H1 (cell line): Measurements from ENCODE around the gene TRPT1. TPM values are rescaled to one million over a fixed set of nuclear protein-coding genes. Genes with fewer than 3 reads are reported as not detected.
A peak's percentile ranks its signal among the peaks of the same experiment; 100 is the strongest.

Experiments used
- ATF3 ChIP-seq: IDR thresholded peaks from 2 replicates; pipeline ENCODE4 v1.6.1; 2011; ENCODE audit warnings: low read depth, mild to moderate bottlenecking, low read length; ENCODE audit not compliant: insufficient read depth
- BACH1 ChIP-seq: IDR thresholded peaks from 2 replicates; pipeline ENCODE4 v1.6.1; 2012; ENCODE audit warnings: low read length, improper control_type of control experiment
- CBX5 ChIP-seq: fragments of 300-800, 300-1000 bp; sonication (generic); IDR thresholded peaks from 2 replicates; pipeline ENCODE4 v1.7.1; 2016; ENCODE audit warnings: antibody characterized with exemption, low read length, low read depth
- CTCF ChIP-seq, 3 experiments: IDR thresholded peaks; 1 replicate in 2 of 3; 2 replicates in 1 of 3; pipeline versions ENCODE4 v1.5.1 to v1.6.1; 2011; ENCODE audit warnings: low read length in 3 of 3, mild to moderate bottlenecking in 3 of 3, inconsistent platforms in 2 of 3, low read depth in 1 of 3, moderate library complexity in 1 of 3; ENCODE audit not compliant: insufficient read depth in 1 of 3; ENCODE audit errors: control extremely low read depth in 1 of 3
- EGR1 ChIP-seq: IDR thresholded peaks from 2 replicates; pipeline ENCODE4 v1.6.1; 2011; ENCODE audit warnings: low read depth, low read length, borderline replicate concordance
- EZH2 ChIP-seq: fragments of 200-600 bp; sonication (generic); IDR thresholded peaks from 2 replicates; pipeline ENCODE4 v1.7.1; 2012; ENCODE audit warnings: low read depth, mild to moderate bottlenecking, moderate library complexity, low read length, inconsistent platforms; ENCODE audit not compliant: severe bottlenecking
- GABPA ChIP-seq: IDR thresholded peaks from 2 replicates; pipeline ENCODE4 v1.6.1; 2011; ENCODE audit warnings: mild to moderate bottlenecking, low read length, moderate library complexity, borderline replicate concordance; ENCODE audit not compliant: insufficient read depth
- GTF2F1 ChIP-seq: IDR thresholded peaks from 2 replicates; pipeline ENCODE4 v1.6.1; 2012; ENCODE audit warnings: low read depth, low read length, improper control_type of control experiment, borderline replicate concordance
- HDAC6 ChIP-seq: IDR thresholded peaks from one replicate; pipeline ENCODE4 v1.7.1; 2012; ENCODE audit warnings: low read depth, mild to moderate bottlenecking, inconsistent platforms, low read length, moderate library complexity
- MAFK ChIP-seq: IDR thresholded peaks from 2 replicates; pipeline ENCODE4 v1.6.1; 2012; ENCODE audit warnings: low read depth, mild to moderate bottlenecking, improper control_type of control experiment, low read length
- MAX ChIP-seq: IDR thresholded peaks from 2 replicates; pipeline ENCODE4 v1.6.1; 2012; ENCODE audit warnings: inconsistent platforms
- NRF1 ChIP-seq: IDR thresholded peaks from 2 replicates; pipeline ENCODE4 v1.6.1; 2011; ENCODE audit warnings: mild to moderate bottlenecking, low read depth, low read length, improper control_type of control experiment
- POLR2AphosphoS5 ChIP-seq: IDR thresholded peaks from 2 replicates; pipeline ENCODE4 v1.6.1; 2011; ENCODE audit warnings: low read depth, low read length
- RAD21 ChIP-seq, 2 experiments: IDR thresholded peaks in 1 of 2; conservative IDR thresholded peaks in 1 of 2; 2 replicates each; pipeline ENCODE4 v1.6.1; 2011; ENCODE audit warnings: low read depth in 2 of 2, low read length in 2 of 2, improper control_type of control experiment in 1 of 2, inconsistent platforms in 1 of 2, mild to moderate bottlenecking in 1 of 2, moderate library complexity in 1 of 2
- RBBP5 ChIP-seq: IDR thresholded peaks from 2 replicates; pipeline ENCODE4 v1.7.1; 2012; ENCODE audit warnings: low read depth, mild to moderate bottlenecking, inconsistent platforms, low read length, moderate library complexity, borderline replicate concordance
- SP2 ChIP-seq: IDR thresholded peaks from 2 replicates; pipeline ENCODE4 v1.6.1; 2012; ENCODE audit warnings: mild to moderate bottlenecking, low read length, inconsistent platforms
- SP4 ChIP-seq: IDR thresholded peaks from 2 replicates; pipeline ENCODE4 v1.6.1; 2012; ENCODE audit warnings: low read length, inconsistent platforms
- SRF ChIP-seq: IDR thresholded peaks from 2 replicates; pipeline ENCODE4 v1.6.1; 2011; ENCODE audit warnings: mild to moderate bottlenecking, low read depth, low read length, moderate library complexity
- TAF7 ChIP-seq: optimal IDR thresholded peaks from 2 replicates; pipeline ENCODE3; 2011; ENCODE audit warnings: low read depth, mild to moderate bottlenecking, inconsistent platforms, low read length, moderate library complexity, borderline replicate concordance
- ZNF274 ChIP-seq: IDR thresholded peaks from 2 replicates; pipeline ENCODE4 v1.7.0; 2012; ENCODE audit warnings: low read length, borderline replicate concordance; ENCODE audit errors: extremely low read depth
- polyA plus RNA-seq, 7 experiments: library from polyadenylated mRNA; depleted of rRNA in 3 of 7; stranded (reverse) in 5 of 7; unstranded in 2 of 7; fragments of >200 nt in 5 of 7; fragments of 200-250 nt in 2 of 7; gene quantifications; 1 replicate in 5 of 7; 2 replicates in 1 of 7; 4 replicates in 1 of 7; pipeline versions ENCODE4 v1.2.1 to v1.2.3, GENCODE V29; 2011 to 2013; ENCODE audit warnings: missing spikeins in 2 of 7, mixed read lengths in 2 of 7
- total RNA-seq: library from RNA; stranded (reverse); fragmentation: NEBNext Ultra II Directional; extraction: Animal tissue kit (Norgen Biotek cat#: 25700); gene quantifications from 2 replicates; pipeline ENCODE4 v1.2.1, GENCODE V29; 2021

Gene TRPT1
- total and polyA plus RNA-seq, 2 of the 8 experiments (the other 6 are each of a cell fraction or from before 2014, with no cell fraction given): 34.5 to 74.6 TPM

DNA sequence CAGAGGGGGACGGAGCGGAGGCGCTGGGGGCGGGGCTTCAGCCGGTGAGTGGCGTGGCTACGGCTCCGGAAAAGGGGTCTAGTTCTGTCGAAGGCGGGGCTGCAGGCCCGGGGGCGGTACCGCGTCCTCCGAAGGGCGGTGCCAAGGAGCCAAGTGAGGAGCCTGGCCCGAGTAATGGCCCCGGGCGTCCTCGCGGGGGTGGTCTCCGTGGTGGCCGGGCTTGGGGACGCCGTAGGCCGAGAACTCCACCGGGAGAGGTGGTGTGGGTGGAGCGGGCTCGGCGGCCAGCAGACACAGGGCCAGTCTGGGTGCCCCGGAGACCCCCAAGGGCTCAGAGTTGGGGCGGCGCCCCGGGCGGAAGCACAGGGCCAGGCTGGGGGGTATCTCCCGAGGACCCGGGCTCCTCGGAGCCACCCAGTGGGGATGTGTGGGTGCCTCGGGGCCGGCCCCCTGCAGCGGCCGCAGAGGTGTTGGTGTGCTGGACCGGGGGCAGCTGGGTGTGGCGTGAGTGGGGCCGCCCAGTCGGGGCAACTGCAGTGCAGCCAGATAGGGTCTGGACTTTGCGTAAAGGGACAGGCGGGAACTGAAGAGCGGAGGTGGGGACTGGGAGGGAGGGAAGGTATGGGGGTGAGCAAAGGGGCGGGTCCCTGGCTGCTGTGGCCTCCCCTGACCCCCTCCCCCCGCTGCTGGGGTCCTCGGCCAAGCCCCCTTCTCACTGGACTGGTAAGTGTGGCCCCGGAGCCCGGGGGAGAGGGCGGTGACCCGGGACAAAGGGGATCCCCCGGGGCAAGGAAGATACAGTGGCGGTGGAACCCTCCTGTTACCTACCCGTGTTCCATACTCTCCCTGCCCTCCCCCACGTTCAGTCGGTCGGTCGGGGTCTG is 15.7 kb upstream of the TRPT1 start (continued):
- peak; percentile 52; the same call in 1 of the 2 replicates for TF ChIP-seq RBBP5
- TF ChIP-seq EZH2: no peak
- TF ChIP-seq BACH1: no peak
- no peak for TF ChIP-seq GABPA
- TF ChIP-seq SRF: no peak
- TF ChIP-seq CBX5: no peak
- TF ChIP-seq TAF7: no peak
- TF ChIP-seq POLR2AphosphoS5: peak; percentile 4; the same call in 1 of the 2 replicates
- no peak; the same call in 1 of the 2 replicates for TF ChIP-seq SP4
- no peak for TF ChIP-seq RAD21 (IDR thresholded peaks at IDR 0.05 in 1 of 2, conservative IDR thresholded peaks at IDR 0.05 in 1 of 2; ENCODE audit: low read depth in 2 of 2, low read length in 2 of 2)
- no peak for TF ChIP-seq CTCF (IDR thresholded peaks at IDR 0.05; ENCODE audit: control extremely low read depth in 1 of 3, insufficient read depth in 1 of 3, low read depth in 1 of 3, low read length in 3 of 3)
- TF ChIP-seq MAX: no peak
- TF ChIP-seq HDAC6: no peak
- no peak for TF ChIP-seq MAFK
- no peak for TF ChIP-seq ZNF274
- no peak for TF ChIP-seq SP2
- TF ChIP-seq ATF3: no peak
- TF ChIP-seq GTF2F1: no peak
- no peak; the same call in 1 of the 2 replicates for TF ChIP-seq EGR1
- TF ChIP-seq NRF1: no peak
